ENCODE data around the gene HK3. TPM values are rescaled to one million over a fixed set of nuclear protein-coding genes. Genes with fewer than 3 reads are reported as not detected.

HK3 gene
- total and polyA plus RNA-seq, 4 donors, result 4.3 to 25.5 (median 13.3) TPM

- 93% methylated on average over 1 of the region's 1 CpG for WGBS
- H3K36me3 ChIP-seq (ENCODE audit: control insufficient read depth in 4 of 4, insufficient read depth in 3 of 4, low read depth in 1 of 4, low read length in 3 of 4), result peaks cover 8 to 15% (median 13%) of the 10 kb centered on the region in 4 donors
- no peak overlapping the region for H3K9ac ChIP-seq (ENCODE audit: low read depth in 1 of 2, low read length in 2 of 2)
- no peaks in the 10 kb centered on the region for H3K27me3 ChIP-seq (ENCODE audit: control insufficient read depth in 4 of 4, insufficient read depth in 4 of 4, low read length in 3 of 4)
- DNase-seq (ENCODE audit: low spot score), result no peak
- no peak overlapping the region for H3K4me3 ChIP-seq (ENCODE audit: low read depth in 1 of 3, low read length in 3 of 3)
- H3K27ac ChIP-seq (ENCODE audit: low read depth in 1 of 2, low read length in 2 of 2), result no peak overlapping the region
- no peak for TF ChIP-seq RAD21 (IDR thresholded peaks at IDR 0.05)
- no peak for TF ChIP-seq EGR1 (IDR thresholded peaks at IDR 0.05; ENCODE audit: low read depth in 2 of 2)
- TF ChIP-seq MAX (IDR thresholded peaks at IDR 0.05), result no peak
- TF ChIP-seq YY1 (IDR thresholded peaks at IDR 0.05), result no peak
- no peaks in the 10 kb centered on the region for H3K9me3 ChIP-seq (ENCODE audit: control insufficient read depth in 4 of 4, low read length in 3 of 4)
- peaks cover 0 to 4% (median 0%) of the 10 kb centered on the region in 4 donors for H3K4me1 ChIP-seq (ENCODE audit: control insufficient read depth in 4 of 4, insufficient read depth in 4 of 4, low read length in 3 of 4)
Observed at GRCh38 chr5:176938472-176938871, 39.3 kb upstream of the HK3 start.

GRCh38 chr5:176935017-176935416, 35.9 kb upstream of the HK3 start:
- TF ChIP-seq FOXA1 (IDR thresholded peaks at IDR 0.05) (no peak), RXRA (IDR thresholded peaks at IDR 0.05) (no peak), SP1 (IDR thresholded peaks at IDR 0.05) (no peak), YY1 (IDR thresholded peaks at IDR 0.05) (no peak), MAX (IDR thresholded peaks at IDR 0.05) (no peak), NR2F2 (IDR thresholded peaks at IDR 0.05) (no peak)
- DNase-seq (ENCODE audit: low spot score), result no peak
- Histone ChIP-seq H3K36me3 (ENCODE audit: control insufficient read depth in 4 of 4, insufficient read depth in 3 of 4, low read depth in 1 of 4, low read length in 3 of 4) (peaks cover 4 to 17% (median 9%) of the 10 kb centered on the region in 4 donors), H3K27ac (ENCODE audit: low read depth in 1 of 2, low read length in 2 of 2) (no peak overlapping the region), H3K27me3 (ENCODE audit: control insufficient read depth in 4 of 4, insufficient read depth in 4 of 4, low read length in 3 of 4) (no peaks in the 10 kb centered on the region), H3K4me1 (ENCODE audit: control insufficient read depth in 4 of 4, insufficient read depth in 4 of 4, low read length in 3 of 4) (peaks cover 0 to 4% (median 0%) of the 10 kb centered on the region in 4 donors), H3K9ac (ENCODE audit: low read depth in 1 of 2, low read length in 2 of 2) (no peak overlapping the region), H3K9me3 (ENCODE audit: control insufficient read depth in 4 of 4, low read length in 3 of 4) (no peaks in the 10 kb centered on the region), H3K4me3 (ENCODE audit: low read depth in 1 of 3, low read length in 3 of 3) (no peak overlapping the region)
- WGBS, result 93% methylated on average over 1 of the region's 1 CpG

GRCh38 chr5:176934309-176934930, 35.3 kb upstream of the HK3 start:
- DNase-seq (ENCODE audit: low spot score), result no peak
- H3K9me3 ChIP-seq (ENCODE audit: control insufficient read depth in 4 of 4, low read length in 3 of 4), result no peaks in the 10 kb centered on the region
- no peaks in the 10 kb centered on the region for H3K27me3 ChIP-seq (ENCODE audit: control insufficient read depth in 4 of 4, insufficient read depth in 4 of 4, low read length in 3 of 4)
- no peak overlapping the region for H3K27ac ChIP-seq (ENCODE audit: low read depth in 1 of 2, low read length in 2 of 2)
- peaks cover 0 to 4% (median 0%) of the 10 kb centered on the region in 4 donors for H3K4me1 ChIP-seq (ENCODE audit: control insufficient read depth in 4 of 4, insufficient read depth in 4 of 4, low read length in 3 of 4)
- no peak overlapping the region for H3K4me3 ChIP-seq (ENCODE audit: low read depth in 1 of 3, low read length in 3 of 3)
- no peak overlapping the region for H3K9ac ChIP-seq (ENCODE audit: low read depth in 1 of 2, low read length in 2 of 2)
- whole genome bisulfite sequencing, result 97% methylated on average over 7 of the region's 7 CpGs
- H3K36me3 ChIP-seq (ENCODE audit: control insufficient read depth in 4 of 4, insufficient read depth in 3 of 4, low read depth in 1 of 4, low read length in 3 of 4), result peaks cover 4 to 15% (median 8%) of the 10 kb centered on the region in 4 donors
- TF ChIP-seq ZBTB33 (IDR thresholded peaks at IDR 0.05) (no peak), YY1 (IDR thresholded peaks at IDR 0.05) (no peak), SP1 (IDR thresholded peaks at IDR 0.05) (no peak), NR2F2 (IDR thresholded peaks at IDR 0.05) (no peak), FOXA2 (IDR thresholded peaks at IDR 0.05) (no peak), RXRA (IDR thresholded peaks at IDR 0.05) (no peak), JUND (IDR thresholded peaks at IDR 0.05) (no peak), ATF3 (IDR thresholded peaks at IDR 0.05) (no peak)

Measured in liver (tissue), 9 donors.